H1 (cell line): Measurements from ENCODE around the gene GAS2. TPM values are rescaled to one million over a fixed set of nuclear protein-coding genes. Genes with fewer than 3 reads are reported as not detected.

Experiments
- polyA plus RNA-seq, 7 experiments: library from polyadenylated mRNA; depleted of rRNA in 3 of 7; stranded (reverse) in 5 of 7; unstranded in 2 of 7; fragments of >200 nt in 5 of 7; fragments of 200-250 nt in 2 of 7; gene quantifications; 1 replicate in 5 of 7; 2 replicates in 1 of 7; 4 replicates in 1 of 7; pipeline versions ENCODE4 v1.2.1 to v1.2.3, GENCODE V29; 2011 to 2013; ENCODE audit warnings: missing spikeins in 2 of 7, mixed read lengths in 2 of 7
- total RNA-seq: library from RNA; stranded (reverse); fragmentation: NEBNext Ultra II Directional; extraction: Animal tissue kit (Norgen Biotek cat#: 25700); gene quantifications from 2 replicates; pipeline ENCODE4 v1.2.1, GENCODE V29; 2021
- TF ChIP-seq, protein P1 (sequence below): fragments of 300-600 bp; sonication (generic); IDR thresholded peaks from 2 replicates; pipeline ENCODE4 v1.7.1; 2012; ENCODE audit warnings: low read length, moderate library complexity, mild to moderate bottlenecking, inconsistent platforms; ENCODE audit not compliant: insufficient replicate concordance

GAS2 gene
- total and polyA plus RNA-seq, 2 of the 8 experiments (the other 6 are each of a cell fraction or from before 2014, with no cell fraction given) = 0.70 to 1.7 TPM

DNA sequence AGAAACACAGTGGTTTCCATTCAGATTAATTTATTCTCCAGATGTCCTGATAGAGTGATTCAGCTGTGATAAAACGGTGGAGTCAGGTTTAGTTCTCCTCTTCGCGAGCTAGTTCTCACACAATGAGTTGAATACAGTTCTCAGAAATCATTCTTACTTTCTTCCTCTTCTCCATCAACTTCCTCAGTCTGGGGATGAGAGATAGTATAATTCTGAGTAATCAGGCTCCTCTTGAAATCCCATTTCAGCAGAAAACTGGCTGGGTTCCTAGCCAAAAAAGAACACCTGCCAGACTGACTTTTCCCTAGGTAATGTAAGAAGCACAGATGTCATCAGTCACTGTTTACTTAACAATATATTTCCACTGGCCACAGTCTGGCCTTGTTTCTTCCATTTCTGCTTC lies 86.5 kb downstream of the GAS2 start (continued):
- TF ChIP-seq, protein P1, sequence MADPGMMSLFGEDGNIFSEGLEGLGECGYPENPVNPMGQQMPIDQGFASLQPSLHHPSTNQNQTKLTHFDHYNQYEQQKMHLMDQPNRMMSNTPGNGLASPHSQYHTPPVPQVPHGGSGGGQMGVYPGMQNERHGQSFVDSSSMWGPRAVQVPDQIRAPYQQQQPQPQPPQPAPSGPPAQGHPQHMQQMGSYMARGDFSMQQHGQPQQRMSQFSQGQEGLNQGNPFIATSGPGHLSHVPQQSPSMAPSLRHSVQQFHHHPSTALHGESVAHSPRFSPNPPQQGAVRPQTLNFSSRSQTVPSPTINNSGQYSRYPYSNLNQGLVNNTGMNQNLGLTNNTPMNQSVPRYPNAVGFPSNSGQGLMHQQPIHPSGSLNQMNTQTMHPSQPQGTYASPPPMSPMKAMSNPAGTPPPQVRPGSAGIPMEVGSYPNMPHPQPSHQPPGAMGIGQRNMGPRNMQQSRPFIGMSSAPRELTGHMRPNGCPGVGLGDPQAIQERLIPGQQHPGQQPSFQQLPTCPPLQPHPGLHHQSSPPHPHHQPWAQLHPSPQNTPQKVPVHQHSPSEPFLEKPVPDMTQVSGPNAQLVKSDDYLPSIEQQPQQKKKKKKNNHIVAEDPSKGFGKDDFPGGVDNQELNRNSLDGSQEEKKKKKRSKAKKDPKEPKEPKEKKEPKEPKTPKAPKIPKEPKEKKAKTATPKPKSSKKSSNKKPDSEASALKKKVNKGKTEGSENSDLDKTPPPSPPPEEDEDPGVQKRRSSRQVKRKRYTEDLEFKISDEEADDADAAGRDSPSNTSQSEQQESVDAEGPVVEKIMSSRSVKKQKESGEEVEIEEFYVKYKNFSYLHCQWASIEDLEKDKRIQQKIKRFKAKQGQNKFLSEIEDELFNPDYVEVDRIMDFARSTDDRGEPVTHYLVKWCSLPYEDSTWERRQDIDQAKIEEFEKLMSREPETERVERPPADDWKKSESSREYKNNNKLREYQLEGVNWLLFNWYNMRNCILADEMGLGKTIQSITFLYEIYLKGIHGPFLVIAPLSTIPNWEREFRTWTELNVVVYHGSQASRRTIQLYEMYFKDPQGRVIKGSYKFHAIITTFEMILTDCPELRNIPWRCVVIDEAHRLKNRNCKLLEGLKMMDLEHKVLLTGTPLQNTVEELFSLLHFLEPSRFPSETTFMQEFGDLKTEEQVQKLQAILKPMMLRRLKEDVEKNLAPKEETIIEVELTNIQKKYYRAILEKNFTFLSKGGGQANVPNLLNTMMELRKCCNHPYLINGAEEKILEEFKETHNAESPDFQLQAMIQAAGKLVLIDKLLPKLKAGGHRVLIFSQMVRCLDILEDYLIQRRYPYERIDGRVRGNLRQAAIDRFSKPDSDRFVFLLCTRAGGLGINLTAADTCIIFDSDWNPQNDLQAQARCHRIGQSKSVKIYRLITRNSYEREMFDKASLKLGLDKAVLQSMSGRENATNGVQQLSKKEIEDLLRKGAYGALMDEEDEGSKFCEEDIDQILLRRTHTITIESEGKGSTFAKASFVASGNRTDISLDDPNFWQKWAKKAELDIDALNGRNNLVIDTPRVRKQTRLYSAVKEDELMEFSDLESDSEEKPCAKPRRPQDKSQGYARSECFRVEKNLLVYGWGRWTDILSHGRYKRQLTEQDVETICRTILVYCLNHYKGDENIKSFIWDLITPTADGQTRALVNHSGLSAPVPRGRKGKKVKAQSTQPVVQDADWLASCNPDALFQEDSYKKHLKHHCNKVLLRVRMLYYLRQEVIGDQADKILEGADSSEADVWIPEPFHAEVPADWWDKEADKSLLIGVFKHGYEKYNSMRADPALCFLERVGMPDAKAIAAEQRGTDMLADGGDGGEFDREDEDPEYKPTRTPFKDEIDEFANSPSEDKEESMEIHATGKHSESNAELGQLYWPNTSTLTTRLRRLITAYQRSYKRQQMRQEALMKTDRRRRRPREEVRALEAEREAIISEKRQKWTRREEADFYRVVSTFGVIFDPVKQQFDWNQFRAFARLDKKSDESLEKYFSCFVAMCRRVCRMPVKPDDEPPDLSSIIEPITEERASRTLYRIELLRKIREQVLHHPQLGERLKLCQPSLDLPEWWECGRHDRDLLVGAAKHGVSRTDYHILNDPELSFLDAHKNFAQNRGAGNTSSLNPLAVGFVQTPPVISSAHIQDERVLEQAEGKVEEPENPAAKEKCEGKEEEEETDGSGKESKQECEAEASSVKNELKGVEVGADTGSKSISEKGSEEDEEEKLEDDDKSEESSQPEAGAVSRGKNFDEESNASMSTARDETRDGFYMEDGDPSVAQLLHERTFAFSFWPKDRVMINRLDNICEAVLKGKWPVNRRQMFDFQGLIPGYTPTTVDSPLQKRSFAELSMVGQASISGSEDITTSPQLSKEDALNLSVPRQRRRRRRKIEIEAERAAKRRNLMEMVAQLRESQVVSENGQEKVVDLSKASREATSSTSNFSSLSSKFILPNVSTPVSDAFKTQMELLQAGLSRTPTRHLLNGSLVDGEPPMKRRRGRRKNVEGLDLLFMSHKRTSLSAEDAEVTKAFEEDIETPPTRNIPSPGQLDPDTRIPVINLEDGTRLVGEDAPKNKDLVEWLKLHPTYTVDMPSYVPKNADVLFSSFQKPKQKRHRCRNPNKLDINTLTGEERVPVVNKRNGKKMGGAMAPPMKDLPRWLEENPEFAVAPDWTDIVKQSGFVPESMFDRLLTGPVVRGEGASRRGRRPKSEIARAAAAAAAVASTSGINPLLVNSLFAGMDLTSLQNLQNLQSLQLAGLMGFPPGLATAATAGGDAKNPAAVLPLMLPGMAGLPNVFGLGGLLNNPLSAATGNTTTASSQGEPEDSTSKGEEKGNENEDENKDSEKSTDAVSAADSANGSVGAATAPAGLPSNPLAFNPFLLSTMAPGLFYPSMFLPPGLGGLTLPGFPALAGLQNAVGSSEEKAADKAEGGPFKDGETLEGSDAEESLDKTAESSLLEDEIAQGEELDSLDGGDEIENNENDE = no peak
- TF ChIP-seq, all 59 proteins: peak for 0
